Measurements from ENCODE around the gene RECQL5. TPM values are rescaled to one million over a fixed set of nuclear protein-coding genes. Genes with fewer than 3 reads are reported as not detected.

RECQL5 gene
- total and polyA plus RNA-seq, 2 donors (not counting 1 experiment from before 2014, with no cell fraction given), result 58.5 to 70.5 TPM

GRCh38 chr17:75603123-75603522, 63.8 kb downstream of the RECQL5 start:
- no peaks in the 10 kb centered on the region for H3K4me1 ChIP-seq (ENCODE audit: control insufficient read depth in 2 of 2, insufficient read depth in 2 of 2, low read length in 2 of 2)
- no peaks in the 10 kb centered on the region for H3K4me1 Mint-ChIP-seq
- no peak overlapping the region for H3K4me3 Mint-ChIP-seq
- DNase-seq (no peak), ATAC-seq (ENCODE audit: low read depth) (no peak)
- ChIA-PET CTCF (interaction anchor here (1.9 to 6.9 kb wide), 2 partner anchors 145 to 150 kb away, joined by 9 to 53 read pairs; no protein-coding TSS in a partner anchor), POLR2A (no interaction called here)
- no peaks in the 10 kb centered on the region for H4K20me1 ChIP-seq (ENCODE audit: control insufficient read depth, insufficient read depth, low read length, poor library complexity, severe bottlenecking)
- no peaks in the 10 kb centered on the region for H3K79me2 ChIP-seq (ENCODE audit: control insufficient read depth, insufficient read depth, low read length)
- H3K27me3 Mint-ChIP-seq, result no peaks in the 10 kb centered on the region
- no peak overlapping the region for H3K27ac Mint-ChIP-seq
- H3K36me3 ChIP-seq (replicated peaks in 1 of 2; ENCODE audit: control extremely low read depth in 1 of 2, control insufficient read depth in 1 of 2, extremely low read depth in 1 of 2, insufficient read depth in 2 of 2, low read length in 1 of 2), result peaks cover 0 to 2% of the 10 kb centered on the region in 2 experiments
- intact Hi-C loops (cut with micrococcal nuclease), result no loop called here
- H3K27ac ChIP-seq (ENCODE audit: low read length in 2 of 2), result no peak overlapping the region
- H2AFZ ChIP-seq (ENCODE audit: insufficient read depth, low read depth, low read length, poor library complexity, severe bottlenecking), result no peak overlapping the region
- H3K9me3 Mint-ChIP-seq (ENCODE audit: insufficient read depth), result no peaks in the 10 kb centered on the region
- no peak overlapping the region for H3K9ac ChIP-seq (ENCODE audit: low read length)
- no peaks in the 10 kb centered on the region for H3K9me3 ChIP-seq (ENCODE audit: control extremely low read depth in 1 of 3, control insufficient read depth in 2 of 3, insufficient read depth in 1 of 3, low read length in 2 of 3)
- no peaks in the 10 kb centered on the region for H3K27me3 ChIP-seq (replicated peaks in 1 of 4; ENCODE audit: control extremely low read depth in 1 of 4, control insufficient read depth in 3 of 4, insufficient read depth in 4 of 4, low read length in 3 of 4)
- no peak overlapping the region for H3K4me2 ChIP-seq (replicated peaks; ENCODE audit: low read depth, low read length, poor library complexity, severe bottlenecking)
- H3K4me3 ChIP-seq (ENCODE audit: control extremely low read depth in 1 of 5, extremely low read depth in 1 of 5, insufficient read depth in 1 of 5, low read depth in 2 of 5, low read length in 4 of 5), result no peak overlapping the region
- no peak for TF ChIP-seq EZH2 (IDR thresholded peaks at IDR 0.05; ENCODE audit: borderline replicate concordance, insufficient read depth, low read depth, low read length, poor library complexity, severe bottlenecking)
- TF ChIP-seq, protein P1, sequence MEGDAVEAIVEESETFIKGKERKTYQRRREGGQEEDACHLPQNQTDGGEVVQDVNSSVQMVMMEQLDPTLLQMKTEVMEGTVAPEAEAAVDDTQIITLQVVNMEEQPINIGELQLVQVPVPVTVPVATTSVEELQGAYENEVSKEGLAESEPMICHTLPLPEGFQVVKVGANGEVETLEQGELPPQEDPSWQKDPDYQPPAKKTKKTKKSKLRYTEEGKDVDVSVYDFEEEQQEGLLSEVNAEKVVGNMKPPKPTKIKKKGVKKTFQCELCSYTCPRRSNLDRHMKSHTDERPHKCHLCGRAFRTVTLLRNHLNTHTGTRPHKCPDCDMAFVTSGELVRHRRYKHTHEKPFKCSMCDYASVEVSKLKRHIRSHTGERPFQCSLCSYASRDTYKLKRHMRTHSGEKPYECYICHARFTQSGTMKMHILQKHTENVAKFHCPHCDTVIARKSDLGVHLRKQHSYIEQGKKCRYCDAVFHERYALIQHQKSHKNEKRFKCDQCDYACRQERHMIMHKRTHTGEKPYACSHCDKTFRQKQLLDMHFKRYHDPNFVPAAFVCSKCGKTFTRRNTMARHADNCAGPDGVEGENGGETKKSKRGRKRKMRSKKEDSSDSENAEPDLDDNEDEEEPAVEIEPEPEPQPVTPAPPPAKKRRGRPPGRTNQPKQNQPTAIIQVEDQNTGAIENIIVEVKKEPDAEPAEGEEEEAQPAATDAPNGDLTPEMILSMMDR (IDR thresholded peaks at IDR 0.05), result no peak
- 78% methylated on average over 8 of the region's 9 CpGs for WGBS (ENCODE audit: insufficient coverage)

DNA sequence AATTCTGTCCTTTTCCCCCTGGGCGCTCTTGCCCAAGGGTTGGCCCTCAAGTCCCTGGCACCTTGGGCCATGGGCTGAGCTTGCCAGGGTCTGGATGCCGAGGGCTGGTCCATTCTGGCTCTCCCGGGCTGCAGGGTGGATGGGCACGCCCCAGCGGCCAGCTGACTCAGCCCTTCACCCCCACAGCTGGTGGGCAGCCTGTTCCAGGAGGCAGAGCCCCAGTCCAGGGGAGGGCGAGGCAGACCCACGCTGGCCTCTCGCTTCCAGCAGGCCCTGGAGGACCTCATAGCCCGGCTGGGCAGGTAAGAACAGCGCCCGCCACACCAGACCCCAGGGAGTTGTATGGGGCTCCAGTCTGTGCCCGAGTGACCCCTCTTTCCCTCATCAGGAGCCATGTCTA, 64.3 kb downstream of the RECQL5 start:
- Histone ChIP-seq H3K79me2 (ENCODE audit: control insufficient read depth, insufficient read depth, low read length) (no peaks in the 10 kb centered on the region), H2AFZ (ENCODE audit: insufficient read depth, low read depth, low read length, poor library complexity, severe bottlenecking) (no peak overlapping the region), H3K9ac (ENCODE audit: low read length) (no peak overlapping the region), H4K20me1 (ENCODE audit: control insufficient read depth, insufficient read depth, low read length, poor library complexity, severe bottlenecking) (no peaks in the 10 kb centered on the region), H3K36me3 (replicated peaks in 1 of 2; ENCODE audit: control extremely low read depth in 1 of 2, control insufficient read depth in 1 of 2, extremely low read depth in 1 of 2, insufficient read depth in 2 of 2, low read length in 1 of 2) (peaks cover 0 to 2% of the 10 kb centered on the region in 2 experiments), H3K4me1 (ENCODE audit: control insufficient read depth in 2 of 2, insufficient read depth in 2 of 2, low read length in 2 of 2) (no peaks in the 10 kb centered on the region), H3K27ac (ENCODE audit: low read length in 2 of 2) (no peak overlapping the region), H3K4me2 (replicated peaks; ENCODE audit: low read depth, low read length, poor library complexity, severe bottlenecking) (no peak overlapping the region), H3K4me3 (ENCODE audit: control extremely low read depth in 1 of 5, extremely low read depth in 1 of 5, insufficient read depth in 1 of 5, low read depth in 2 of 5, low read length in 4 of 5) (no peak overlapping the region), H3K27me3 (replicated peaks in 1 of 4; ENCODE audit: control extremely low read depth in 1 of 4, control insufficient read depth in 3 of 4, insufficient read depth in 4 of 4, low read length in 3 of 4) (no peaks in the 10 kb centered on the region), H3K9me3 (ENCODE audit: control extremely low read depth in 1 of 3, control insufficient read depth in 2 of 3, insufficient read depth in 1 of 3, low read length in 2 of 3) (no peaks in the 10 kb centered on the region)
- POLR2A ChIA-PET, result no interaction called here
- DNase-seq (no peak), ATAC-seq (ENCODE audit: low read depth) (no peak)
- Mint-ChIP-seq H3K27me3 (no peaks in the 10 kb centered on the region), H3K4me3 (no peak overlapping the region), H3K9me3 (ENCODE audit: insufficient read depth) (no peaks in the 10 kb centered on the region), H3K27ac (no peak overlapping the region), H3K4me1 (no peaks in the 10 kb centered on the region)
- CTCF ChIA-PET, result interaction anchor here (1.9 to 6.9 kb wide), 4 partner anchors 9 to 151 kb away, joined by 7 to 53 read pairs (median 11); partner anchors contain the start of gene SMIM5
- TF ChIP-seq EZH2 (IDR thresholded peaks at IDR 0.05; ENCODE audit: borderline replicate concordance, insufficient read depth, low read depth, low read length, poor library complexity, severe bottlenecking), result no peak
- 89% methylated on average over 11 of the region's 12 CpGs for WGBS (ENCODE audit: insufficient coverage)
- intact Hi-C loops (cut with micrococcal nuclease), result no loop called here
